Common myeloid progenitor, CD34-positive (primary cell): ENCODE data around the gene SERTAD2.

Experiments used
- CTCF ChIA-PET: fragments of 350-600 bp; sonication (Branson Sonifier 250); formaldehyde crosslinking; loops from one replicate; lab custom pipeline; 2021; ENCODE audit warnings: antibody characterized with exemption; lab: Charles Lee
- POLR2A ChIA-PET: fragments of 350-600 bp; sonication (Branson Sonifier 250); formaldehyde crosslinking; loops from one replicate; lab custom pipeline; 2021; ENCODE audit warnings: antibody characterized with exemption; lab: Charles Lee
- DNase-seq, 3 donors: peaks; one replicate each; pipeline versions ENCODE4 v3.0.0 to v3.0.0-alpha.2; 2013
- H3K27ac ChIP-seq, 2 experiments: 1 replicate in 1 of 2; 2 replicates in 1 of 2; pipeline ENCODE4 v1.7.0; 2013; ENCODE audit warnings: inconsistent platforms in 2 of 2, low read length in 2 of 2, mild to moderate bottlenecking in 2 of 2, low read depth in 1 of 2, moderate library complexity in 1 of 2; ENCODE audit not compliant: severe bottlenecking in 2 of 2, insufficient read depth in 1 of 2, poor library complexity in 1 of 2
- H3K27me3 ChIP-seq, 5 experiments: replicated peaks in 2 of 5; 1 replicate in 3 of 5; 2 replicates in 2 of 5; pipeline versions ENCODE4 v1.6.1 to v1.7.0; 2013; ENCODE audit warnings: low read length in 4 of 5, mild to moderate bottlenecking in 2 of 5, moderate library complexity in 2 of 5, inconsistent platforms in 1 of 5; ENCODE audit not compliant: insufficient read depth in 5 of 5, control insufficient read depth in 4 of 5
- H3K36me3 ChIP-seq, 4 experiments: 1 replicate in 2 of 4; 2 replicates in 2 of 4; pipeline versions ENCODE4 v1.6.1 to v1.7.0; 2013; ENCODE audit warnings: low read length in 3 of 4, control low read depth in 1 of 4, mild to moderate bottlenecking in 1 of 4; ENCODE audit not compliant: control insufficient read depth in 4 of 4, insufficient read depth in 4 of 4
- H3K4me1 ChIP-seq, 4 experiments: 1 replicate in 3 of 4; 2 replicates in 1 of 4; pipeline versions ENCODE4 v1.6.1 to v1.7.1; 2013; ENCODE audit warnings: low read length in 3 of 4, mild to moderate bottlenecking in 3 of 4, control low read depth in 1 of 4, inconsistent platforms in 1 of 4, moderate library complexity in 1 of 4; ENCODE audit not compliant: control insufficient read depth in 4 of 4, insufficient read depth in 4 of 4; ENCODE audit errors: control extremely low read depth in 1 of 4
- H3K4me3 ChIP-seq, 7 experiments: 1 replicate in 4 of 7; 2 replicates in 3 of 7; pipeline versions ENCODE4 v1.5.1 to v1.7.0; 2013; ENCODE audit warnings: mild to moderate bottlenecking in 7 of 7, low read length in 6 of 7, moderate library complexity in 6 of 7, inconsistent platforms in 2 of 7, low read depth in 2 of 7, control low read depth in 1 of 7; ENCODE audit not compliant: insufficient read depth in 4 of 7, control insufficient read depth in 1 of 7; ENCODE audit errors: extremely low read depth in 1 of 7
- H3K9me3 ChIP-seq, 5 experiments: 1 replicate in 4 of 5; 2 replicates in 1 of 5; pipeline versions ENCODE4 v1.6.1 to v1.7.1; 2013; ENCODE audit warnings: low read length in 4 of 5, mild to moderate bottlenecking in 2 of 5, inconsistent platforms in 1 of 5, low read depth in 1 of 5, moderate library complexity in 1 of 5; ENCODE audit not compliant: control insufficient read depth in 4 of 5, insufficient read depth in 2 of 5; ENCODE audit errors: control extremely low read depth in 1 of 5
- WGBS: methylation state at CpG from one replicate; pipeline ENCODE4 v1.1.5; 2013; ENCODE audit not compliant: insufficient coverage; 5-methylcytosine and 5-hydroxymethylcytosine counted together

SERTAD2 gene

GRCh38 chr2:64632835-64633819, 20.6 kb downstream of the SERTAD2 start:
- Histone ChIP-seq H3K27me3 (no peaks in the 10 kb centered on the region), H3K4me1 (peaks cover 26 to 39% (median 31%) of the 10 kb centered on the region in 4 experiments), H3K27ac (no peak overlapping the region), H3K4me3 (no peak overlapping the region), H3K36me3 (peaks cover 13 to 53% (median 33%) of the 10 kb centered on the region in 4 experiments), H3K9me3 (no peaks in the 10 kb centered on the region)
- DNase-seq: no peak
- POLR2A ChIA-PET: interaction anchor here (0.7 kb wide), 1 partner anchor 428 kb away, joined by 3 read pairs; no protein-coding TSS in a partner anchor
- WGBS: 97% methylated on average over 4 of the region's 9 CpGs
- CTCF ChIA-PET: interaction anchor here (0.9 to 4.3 kb wide), 5 partner anchors 16 to 234 kb away, joined by 3 to 28 read pairs (median 3); no protein-coding TSS in a partner anchor

- ChIA-PET CTCF (interaction anchor here (0.7 to 1.4 kb wide), 7 partner anchors 9 to 238 kb away, joined by 3 to 5 read pairs (median 3); no protein-coding TSS in a partner anchor), POLR2A (interaction anchor here (0.7 kb wide), 1 partner anchor 13 kb away, joined by 4 read pairs; no protein-coding TSS in a partner anchor)
- 90% methylated on average over 2 of the region's 3 CpGs for WGBS
- no peak overlapping the region for H3K27ac ChIP-seq
- H3K9me3 ChIP-seq: no peaks in the 10 kb centered on the region
- H3K4me3 ChIP-seq: no peak overlapping the region
- H3K4me1 ChIP-seq: peaks cover 13 to 26% (median 17%) of the 10 kb centered on the region in 4 experiments
- DNase-seq: no peak
- no peaks in the 10 kb centered on the region for H3K27me3 ChIP-seq
- peaks cover 13 to 53% (median 33%) of the 10 kb centered on the region in 4 experiments for H3K36me3 ChIP-seq
These were observed 21.9 kb downstream of the SERTAD2 start for GRCh38 chr2:64631771-64632170.

GRCh38 chr2:64630752-64631151, 23.0 kb downstream of the SERTAD2 start:
- Histone ChIP-seq H3K4me3 (no peak overlapping the region), H3K27me3 (no peaks in the 10 kb centered on the region), H3K4me1 (peaks cover 3 to 16% (median 11%) of the 10 kb centered on the region in 4 experiments), H3K9me3 (no peaks in the 10 kb centered on the region), H3K36me3 (peaks cover 13 to 47% (median 30%) of the 10 kb centered on the region in 4 experiments), H3K27ac (no peak overlapping the region)
- WGBS: 93% methylated on average over 9 of the region's 10 CpGs
- POLR2A ChIA-PET: no interaction called here
- CTCF ChIA-PET: interaction anchor here (0.7 to 1.4 kb wide), 6 partner anchors 9 to 239 kb away, joined by 3 to 5 read pairs (median 4); no protein-coding TSS in a partner anchor
- no peak for DNase-seq

GRCh38 chr2:64629875-64630274, 23.8 kb downstream of the SERTAD2 start:
- H3K9me3 ChIP-seq: no peaks in the 10 kb centered on the region
- H3K36me3 ChIP-seq: peaks cover 11 to 41% (median 24%) of the 10 kb centered on the region in 4 experiments
- peaks cover 0 to 7% (median 3%) of the 10 kb centered on the region in 4 experiments for H3K4me1 ChIP-seq
- ChIA-PET POLR2A (interaction anchor here (1.0 kb wide), 1 partner anchor 12 kb away, joined by 3 read pairs; no protein-coding TSS in a partner anchor), CTCF (interaction anchor here (0.7 to 3.5 kb wide), 3 partner anchors 8 to 40 kb away, joined by 3 to 44 read pairs (median 5); no protein-coding TSS in a partner anchor)
- no peak overlapping the region for H3K27ac ChIP-seq
- H3K4me3 ChIP-seq: no peak overlapping the region
- H3K27me3 ChIP-seq: no peaks in the 10 kb centered on the region
- 93% methylated on average over 5 of the region's 7 CpGs for WGBS
- DNase-seq: no peak

- POLR2A ChIA-PET: interaction anchor here (1.0 kb wide), 1 partner anchor 12 kb away, joined by 3 read pairs; no protein-coding TSS in a partner anchor
These were observed 24.4 kb downstream of the SERTAD2 start for GRCh38 chr2:64629329-64629781.

GRCh38 chr2:64627860-64628841, 25.6 kb downstream of the SERTAD2 start:
- H3K9me3 ChIP-seq: no peaks in the 10 kb centered on the region
- ChIA-PET POLR2A (interaction anchor here (1.0 kb wide), 1 partner anchor 9 kb away, joined by 3 read pairs; no protein-coding TSS in a partner anchor), CTCF (interaction anchor here (0.8 to 3.5 kb wide), 10 partner anchors 11 to 41 kb away, joined by 3 to 44 read pairs (median 4); no protein-coding TSS in a partner anchor)
- H3K4me3 ChIP-seq: no peak overlapping the region
- peaks cover 0 to 29% (median 13%) of the 10 kb centered on the region in 4 experiments for H3K36me3 ChIP-seq
- no peak overlapping the region for H3K27ac ChIP-seq
- WGBS: 97% methylated on average over 10 of the region's 14 CpGs
- no peak for DNase-seq
- no peaks in the 10 kb centered on the region for H3K4me1 ChIP-seq
- H3K27me3 ChIP-seq: no peaks in the 10 kb centered on the region

More at GRCh38 chr2:64629329-64629781, 24.4 kb downstream of the SERTAD2 start:
- Histone ChIP-seq H3K27me3 (no peaks in the 10 kb centered on the region), H3K9me3 (no peaks in the 10 kb centered on the region), H3K4me3 (no peak overlapping the region), H3K36me3 (peaks cover 7 to 37% (median 22%) of the 10 kb centered on the region in 4 experiments), H3K27ac (no peak overlapping the region), H3K4me1 (peaks cover 0 to 2% (median 0%) of the 10 kb centered on the region in 4 experiments)
- WGBS: 93% methylated on average over 10 of the region's 10 CpGs
- DNase-seq: no peak
- CTCF ChIA-PET: interaction anchor here (0.7 to 3.5 kb wide), 4 partner anchors 8 to 39 kb away, joined by 3 to 44 read pairs (median 6); no protein-coding TSS in a partner anchor
